Subcutaneous adipose tissue (tissue), 4 donors: ENCODE measurements around the gene BTBD10. TPM values are rescaled to one million over a fixed set of nuclear protein-coding genes. Genes with fewer than 3 reads are reported as not detected.

Experiments used
- CTCF ChIP-seq: fragments of 450-650 bp; IDR thresholded peaks from one replicate; pipeline ENCODE4 v1.5.1; 2016; ENCODE audit warnings: low read depth, mild to moderate bottlenecking, control low read depth, antibody characterized with exemption, moderate library complexity
- total RNA-seq, 4 donors: library from RNA; depleted of rRNA; stranded (reverse); fragments of >200 nt; gene quantifications; one replicate each; pipeline ENCODE4 v1.1.0, GENCODE V29; 2016

Gene BTBD10
- total RNA-seq, 4 donors from 2014 or later: 21.5 to 28.4 (median 25.6) TPM

- TF ChIP-seq CTCF: no peak
Measured at GRCh38 chr11:13423372-13423771, 39.6 kb downstream of the BTBD10 start.

GRCh38 chr11:13421561-13421960, 41.5 kb downstream of the BTBD10 start:
- no peak for TF ChIP-seq CTCF

GRCh38 chr11:13415201-13415600, 47.8 kb downstream of the BTBD10 start:
- TF ChIP-seq CTCF: no peak

GRCh38 chr11:13405220-13405619, 57.8 kb downstream of the BTBD10 start:
- no peak for TF ChIP-seq CTCF

- no peak for TF ChIP-seq CTCF
Measured at GRCh38 chr11:13391217-13391616, 71.8 kb downstream of the BTBD10 start.

- TF ChIP-seq CTCF: no peak
Measured at GRCh38 chr11:13388741-13389140, 74.3 kb downstream of the BTBD10 start.

- TF ChIP-seq CTCF: no peak
Measured at GRCh38 chr11:13386567-13386966, 76.5 kb downstream of the BTBD10 start.
